Upper lobe of left lung (tissue), 4 donors: ENCODE measurements around the gene CEBPE.

Experiments used
- CTCF ChIP-seq, 6 experiments: fragments of 450-650 bp in 4 of 6; fragments of 200-600 bp in 2 of 6; sonication (generic) in 2 of 6; IDR thresholded peaks; one replicate each; pipeline ENCODE4 v1.5.1; 2016 to 2019; ENCODE audit warnings: antibody characterized with exemption in 6 of 6
- EP300 ChIP-seq, 4 donors: sonication (generic); formaldehyde crosslinking; IDR thresholded peaks; one replicate each; pipeline ENCODE4 v1.5.1; 2017; ENCODE audit warnings: antibody characterized with exemption in 4 of 4, control low read depth in 2 of 4
- POLR2A ChIP-seq, 4 donors: fragments of 450-650 bp; IDR thresholded peaks; one replicate each; pipeline ENCODE4 v1.5.1; 2016 to 2017; ENCODE audit warnings: antibody characterized with exemption in 4 of 4, mild to moderate bottlenecking in 2 of 4

- no peak for TF ChIP-seq CTCF (IDR thresholded peaks at IDR 0.05)
- TF ChIP-seq EP300 (IDR thresholded peaks at IDR 0.05) = no peak
- no peak for TF ChIP-seq POLR2A (IDR thresholded peaks at IDR 0.05)
Measured at GRCh38 chr14:23123419-23123818, 4.4 kb upstream of the CEBPE start.
